SK-N-SH (cell line): ENCODE measurements around the gene TTC39C. TPM values are rescaled to one million over a fixed set of nuclear protein-coding genes. Genes with fewer than 3 reads are reported as not detected.

Source experiments
- CTCF ChIA-PET: fragments of 300-600, 350-600 bp; formaldehyde crosslinking; extraction: SDS; loops from one replicate; lab custom pipeline; 2021; lab: Yijun Ruan, JAX
- POLR2A ChIA-PET: fragments of 350-600 bp; sonication (Branson Sonifier 250); formaldehyde crosslinking; extraction: SDS; loops from one replicate; lab custom pipeline; 2020; ENCODE audit warnings: antibody characterized with exemption, inconsistent platforms; lab: Yijun Ruan, JAX
- DNase-seq: peaks from one replicate; pipeline ENCODE4 v3.0.0; 2012
- H2AFZ ChIP-seq: fragments of 200-600 bp; sonication (generic); 2 replicates; pipeline ENCODE4 v1.8.1; 2016; ENCODE audit warnings: antibody characterized with exemption, mild to moderate bottlenecking, low read depth
- H3F3A ChIP-seq: fragments of 200-600 bp; sonication (generic); replicated peaks from 2 replicates; pipeline ENCODE3; 2016; ENCODE audit warnings: antibody characterized with exemption, mild to moderate bottlenecking; ENCODE audit not compliant: insufficient read depth
- H3K27ac ChIP-seq, 2 experiments: fragments of 200-500 bp in 1 of 2; fragments of 200-600 bp in 1 of 2; sonication (Bioruptor generic) in 1 of 2; sonication (generic), shearing (Covaris generic) in 1 of 2; 2 replicates each; pipeline versions ENCODE4 v1.5.1 to v1.6.1; 2014 to 2016; ENCODE audit warnings: low read depth in 2 of 2, inconsistent platforms in 1 of 2, low read length in 1 of 2, mild to moderate bottlenecking in 1 of 2, mixed read lengths in 1 of 2
- H3K27me3 ChIP-seq: fragments of 200-600 bp; sonication (generic), shearing (Covaris generic); 2 replicates; pipeline ENCODE4 v1.6.1; 2016; ENCODE audit warnings: mixed run types; ENCODE audit not compliant: insufficient read depth
- H3K36me3 ChIP-seq, 2 experiments: fragments of 200-500 bp in 1 of 2; fragments of 200-600 bp in 1 of 2; sonication (Bioruptor generic) in 1 of 2; sonication (generic) in 1 of 2; replicated peaks in 1 of 2; 2 replicates each; pipeline versions ENCODE3 to v1.5.1; 2014 to 2016; ENCODE audit warnings: low read length in 1 of 2, mild to moderate bottlenecking in 1 of 2; ENCODE audit not compliant: insufficient read depth in 2 of 2, control insufficient read depth in 1 of 2
- H3K4me1 ChIP-seq, 2 experiments: fragments of 200-500 bp in 1 of 2; fragments of 200-600 bp in 1 of 2; sonication (Bioruptor generic) in 1 of 2; sonication (generic), shearing (Covaris generic) in 1 of 2; 2 replicates each; pipeline versions ENCODE4 v1.5.1 to v1.6.1; 2014 to 2016; ENCODE audit warnings: low read depth in 1 of 2, low read length in 1 of 2, mixed run types in 1 of 2; ENCODE audit not compliant: insufficient read depth in 2 of 2, control insufficient read depth in 1 of 2
- H3K4me2 ChIP-seq: fragments of 200-600 bp; sonication (generic), shearing (Covaris generic); 2 replicates; pipeline ENCODE4 v1.6.1; 2017; ENCODE audit warnings: mixed run types
- H3K4me3 ChIP-seq, 2 experiments: fragments of 200-500 bp in 1 of 2; fragments of 200-600 bp in 1 of 2; sonication (Bioruptor generic) in 1 of 2; sonication (generic), shearing (Covaris generic) in 1 of 2; 2 replicates each; pipeline versions ENCODE4 v1.5.1 to v1.8.1; 2014 to 2016; ENCODE audit warnings: low read depth in 2 of 2, inconsistent platforms in 1 of 2, low read length in 1 of 2, mild to moderate bottlenecking in 1 of 2, mixed read lengths in 1 of 2, moderate library complexity in 1 of 2
- H3K79me2 ChIP-seq: fragments of 200-600 bp; sonication (generic); 2 replicates; pipeline ENCODE4 v1.8.1; 2017; ENCODE audit warnings: mild to moderate bottlenecking; ENCODE audit not compliant: insufficient read depth
- H3K9ac ChIP-seq: fragments of 200-600 bp; sonication (generic); 2 replicates; pipeline ENCODE4 v1.6.1; 2017; ENCODE audit warnings: mixed run types
- H3K9me2 ChIP-seq: fragments of 200-600 bp; sonication (generic); 2 replicates; pipeline ENCODE4 v1.6.1; 2017; ENCODE audit warnings: mixed run types
- H3K9me3 ChIP-seq: fragments of 200-600 bp; sonication (generic); 2 replicates; pipeline ENCODE4 v1.6.1; 2017; ENCODE audit warnings: mixed run types, mild to moderate bottlenecking, moderate library complexity
- H4K20me1 ChIP-seq: fragments of 200-600 bp; sonication (generic); 2 replicates; pipeline ENCODE4 v1.6.1; 2017; ENCODE audit warnings: mild to moderate bottlenecking, mixed run types; ENCODE audit not compliant: insufficient read depth
- CHD2 ChIP-seq: fragments of 150-350 bp; IDR thresholded peaks from 2 replicates; pipeline ENCODE4 v1.6.1; 2018; ENCODE audit warnings: low read length; ENCODE audit not compliant: partially characterized antibody
- ELF1 ChIP-seq: IDR thresholded peaks from 2 replicates; pipeline ENCODE4 v1.4.0; 2012
- FOSL2 ChIP-seq: IDR thresholded peaks from 2 replicates; pipeline ENCODE4 v1.4.0; 2012; ENCODE audit warnings: low read depth, mild to moderate bottlenecking, moderate library complexity, borderline replicate concordance
- FOXJ3 ChIP-seq: sonication (generic); formaldehyde crosslinking; IDR thresholded peaks from 2 replicates; pipeline ENCODE4 v1.5.1; 2020; ENCODE audit warnings: mild to moderate bottlenecking, missing genetic modification reagents
- GABPA ChIP-seq: IDR thresholded peaks from 2 replicates; pipeline ENCODE4 v1.4.0; 2012; ENCODE audit warnings: low read depth, mild to moderate bottlenecking
- MAX ChIP-seq: IDR thresholded peaks from 2 replicates; pipeline ENCODE4 v1.4.0; 2012; ENCODE audit warnings: low read depth
- MEF2A ChIP-seq: IDR thresholded peaks from 2 replicates; pipeline ENCODE4 v1.4.0; 2012; ENCODE audit warnings: low read depth, borderline replicate concordance
- MXI1 ChIP-seq: IDR thresholded peaks from 2 replicates; pipeline ENCODE4 v1.6.1; 2012; ENCODE audit warnings: mild to moderate bottlenecking, low read depth, low read length, improper control_type of control experiment
- NRF1 ChIP-seq: IDR thresholded peaks from 2 replicates; pipeline ENCODE4 v1.6.1; 2012; ENCODE audit warnings: low read depth, mild to moderate bottlenecking, low read length
- POLR2AphosphoS5 ChIP-seq: IDR thresholded peaks from 2 replicates; pipeline ENCODE4 v1.6.1; 2012; ENCODE audit warnings: low read depth, low read length
- RCOR1 ChIP-seq: fragments of 150-350 bp; IDR thresholded peaks from 2 replicates; pipeline ENCODE4 v1.6.1; 2017; ENCODE audit warnings: antibody characterized with exemption, low read length
- RFX5 ChIP-seq: IDR thresholded peaks from 2 replicates; pipeline ENCODE4 v1.6.1; 2012; ENCODE audit warnings: mild to moderate bottlenecking, improper control_type of control experiment, low read length
- TAF1 ChIP-seq: IDR thresholded peaks from 2 replicates; pipeline ENCODE4 v1.6.1; 2012; ENCODE audit warnings: low read depth, mild to moderate bottlenecking, low read length, moderate library complexity, borderline replicate concordance
- TEAD4 ChIP-seq: IDR thresholded peaks from 2 replicates; pipeline ENCODE4 v1.4.0; 2012; ENCODE audit warnings: mild to moderate bottlenecking, borderline replicate concordance; ENCODE audit not compliant: insufficient read depth
- YY1 ChIP-seq: IDR thresholded peaks from 2 replicates; pipeline ENCODE4 v1.4.0; 2012; ENCODE audit warnings: low read depth, mild to moderate bottlenecking
- ZBTB33 ChIP-seq: IDR thresholded peaks from 2 replicates; pipeline ENCODE4 v1.4.0; 2012; ENCODE audit warnings: low read depth, borderline replicate concordance
- WGBS: methylation state at CpG from one replicate; pipeline ENCODE4 v1.1.6; 2017; ENCODE audit warnings: low lambda C conversion rate; 5-methylcytosine and 5-hydroxymethylcytosine counted together
- polyA plus RNA-seq, 3 experiments: library from polyadenylated mRNA; depleted of rRNA; stranded (reverse); fragments of >200 nt; gene quantifications; 2 replicates each; pipeline ENCODE4 v1.2.3, GENCODE V29; 2012
- TF ChIP-seq, protein P1 (sequence below): fragments of 150-350 bp; IDR thresholded peaks from 2 replicates; pipeline ENCODE4 v1.6.1; 2017; ENCODE audit warnings: antibody characterized with exemption, low read length, low read depth, borderline replicate concordance
- TF ChIP-seq, protein P2 (sequence below): fragments of 150-350 bp; IDR thresholded peaks from 2 replicates; pipeline ENCODE4 v1.6.1; 2016; ENCODE audit warnings: mild to moderate bottlenecking, low read depth, low read length

Gene TTC39C
- polyA plus RNA-seq, 1 of the 3 experiments (the other 2 are of a cell fraction): 8.6 TPM

DNA sequence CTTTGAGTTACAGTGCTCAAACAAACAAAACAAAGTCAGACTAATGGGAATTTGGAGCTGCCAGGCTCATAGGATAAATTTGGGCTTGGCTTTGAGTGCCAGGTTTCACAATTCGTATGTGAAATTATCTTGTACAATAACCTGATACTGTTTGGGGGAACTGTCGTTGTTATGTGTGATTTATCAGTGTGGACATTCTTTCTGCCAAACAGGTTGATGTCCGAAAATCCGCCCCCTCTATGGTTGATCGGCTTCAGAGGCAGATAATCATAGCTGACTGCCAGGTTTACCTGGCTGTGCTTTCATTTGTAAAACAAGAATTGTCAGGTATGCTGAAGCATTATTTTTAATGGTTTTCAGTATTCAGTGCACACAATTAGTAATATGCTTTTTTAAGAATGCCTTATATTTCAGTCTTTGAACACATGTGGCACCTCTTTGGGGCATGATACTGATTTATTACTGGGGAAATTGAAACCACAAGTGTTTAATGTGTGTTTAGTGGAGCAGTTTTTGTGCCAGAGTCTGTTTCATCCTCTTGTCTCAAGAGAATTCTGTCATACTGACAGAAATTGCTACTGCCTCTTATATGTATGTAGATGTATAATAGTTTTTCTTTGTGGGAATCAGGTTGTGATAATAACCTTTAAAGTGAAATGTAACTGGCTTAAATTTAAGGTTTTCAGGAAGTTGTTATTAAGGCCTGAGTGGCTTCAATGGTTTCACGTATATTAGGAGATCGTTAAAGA lies 54.6 kb downstream of the TTC39C start:
- CTCF ChIA-PET: interaction anchor here (1.0 to 1.4 kb wide), 2 partner anchors 12 to 53 kb away, joined by 3 read pairs; no protein-coding TSS in a partner anchor
- Histone ChIP-seq H3K79me2 (no peaks in the 10 kb centered on the region; the same call in 1 of the 2 replicates), H2AFZ (no peak overlapping the region), H3K4me2 (no peak overlapping the region), H3K27me3 (no peaks in the 10 kb centered on the region), H4K20me1 (no peaks in the 10 kb centered on the region), H3K9ac (no peak overlapping the region), H3K36me3 (peaks cover 0 to 12% of the 10 kb centered on the region in 2 experiments), H3K27ac (no peak overlapping the region), H3F3A (no peaks in the 10 kb centered on the region), H3K4me1 (peaks cover 4 to 11% of the 10 kb centered on the region in 2 experiments), H3K9me3 (no peaks in the 10 kb centered on the region), H3K9me2 (no peaks in the 10 kb centered on the region), H3K4me3 (no peak overlapping the region)
- POLR2A ChIA-PET: no interaction called here
- no peak for TF ChIP-seq MEF2A
- no peak for DNase-seq
- 95% methylated on average over 7 of the region's 7 CpGs for WGBS

- Histone ChIP-seq H3K9me3 (no peaks in the 10 kb centered on the region), H3K27me3 (no peaks in the 10 kb centered on the region), H3K36me3 (peaks cover 0 to 12% of the 10 kb centered on the region in 2 experiments), H3K4me3 (no peak overlapping the region), H3F3A (peaks cover 5% of the 10 kb centered on the region), H3K9me2 (no peaks in the 10 kb centered on the region), H3K4me2 (no peak overlapping the region), H2AFZ (no peak overlapping the region), H3K4me1 (peaks cover 7 to 12% of the 10 kb centered on the region in 2 experiments; a peak in 3 of 4 replicates), H4K20me1 (peaks cover 4% of the 10 kb centered on the region; the same call in 1 of the 2 replicates), H3K9ac (no peak overlapping the region), H3K79me2 (no peaks in the 10 kb centered on the region), H3K27ac (no peak overlapping the region)
- POLR2A ChIA-PET: no interaction called here
- TF ChIP-seq, protein P1, sequence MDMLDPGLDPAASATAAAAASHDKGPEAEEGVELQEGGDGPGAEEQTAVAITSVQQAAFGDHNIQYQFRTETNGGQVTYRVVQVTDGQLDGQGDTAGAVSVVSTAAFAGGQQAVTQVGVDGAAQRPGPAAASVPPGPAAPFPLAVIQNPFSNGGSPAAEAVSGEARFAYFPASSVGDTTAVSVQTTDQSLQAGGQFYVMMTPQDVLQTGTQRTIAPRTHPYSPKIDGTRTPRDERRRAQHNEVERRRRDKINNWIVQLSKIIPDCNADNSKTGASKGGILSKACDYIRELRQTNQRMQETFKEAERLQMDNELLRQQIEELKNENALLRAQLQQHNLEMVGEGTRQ: no peak
- 95% methylated on average over 9 of the region's 9 CpGs for WGBS
- CTCF ChIA-PET: no interaction called here
- DNase-seq: no peak
Observed at GRCh38 chr18:24071029-24071428, 56.5 kb downstream of the TTC39C start.

DNA sequence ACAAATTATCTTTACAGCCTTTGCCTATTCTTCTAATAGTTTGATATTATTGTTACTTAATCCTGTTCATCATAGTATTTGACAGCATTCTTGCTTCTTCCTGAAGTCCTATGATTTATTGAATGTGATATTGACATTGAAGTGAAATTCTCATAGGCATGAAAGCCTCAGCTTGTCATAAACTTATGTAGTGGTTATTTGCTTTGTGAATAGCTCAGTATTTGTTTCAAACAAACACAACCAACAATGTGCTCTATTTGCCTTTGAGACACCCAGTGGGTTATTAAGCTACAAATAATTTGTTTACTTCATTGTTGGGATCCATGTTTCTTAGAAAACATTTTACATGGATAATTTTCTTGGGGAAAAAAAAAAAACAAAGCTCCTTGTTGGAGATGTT lies 57.2 kb downstream of the TTC39C start:
- Histone ChIP-seq H3K9me3 (no peaks in the 10 kb centered on the region), H3K36me3 (peaks cover 0 to 9% of the 10 kb centered on the region in 2 experiments), H3K27ac (no peak overlapping the region), H3K4me1 (peaks cover 6% of the 10 kb centered on the region in 2 experiments; a peak in 2 of 4 replicates), H4K20me1 (peaks cover 4% of the 10 kb centered on the region; the same call in 1 of the 2 replicates), H3K9ac (no peak overlapping the region), H3K79me2 (no peaks in the 10 kb centered on the region), H3K27me3 (no peaks in the 10 kb centered on the region), H3K4me3 (no peak overlapping the region), H2AFZ (no peak overlapping the region), H3F3A (peaks cover 9% of the 10 kb centered on the region), H3K9me2 (no peaks in the 10 kb centered on the region), H3K4me2 (no peak overlapping the region)
- POLR2A ChIA-PET: no interaction called here
- CTCF ChIA-PET: no interaction called here
- DNase-seq: no peak
- TF ChIP-seq RFX5: no peak
- no peak for TF ChIP-seq MAX
- TF ChIP-seq NRF1: no peak
- no peak for TF ChIP-seq ELF1
- no peak for TF ChIP-seq POLR2AphosphoS5
- TF ChIP-seq YY1: no peak
- TF ChIP-seq GABPA: no peak
- TF ChIP-seq, protein P2, sequence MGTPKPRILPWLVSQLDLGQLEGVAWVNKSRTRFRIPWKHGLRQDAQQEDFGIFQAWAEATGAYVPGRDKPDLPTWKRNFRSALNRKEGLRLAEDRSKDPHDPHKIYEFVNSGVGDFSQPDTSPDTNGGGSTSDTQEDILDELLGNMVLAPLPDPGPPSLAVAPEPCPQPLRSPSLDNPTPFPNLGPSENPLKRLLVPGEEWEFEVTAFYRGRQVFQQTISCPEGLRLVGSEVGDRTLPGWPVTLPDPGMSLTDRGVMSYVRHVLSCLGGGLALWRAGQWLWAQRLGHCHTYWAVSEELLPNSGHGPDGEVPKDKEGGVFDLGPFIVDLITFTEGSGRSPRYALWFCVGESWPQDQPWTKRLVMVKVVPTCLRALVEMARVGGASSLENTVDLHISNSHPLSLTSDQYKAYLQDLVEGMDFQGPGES: no peak
- TF ChIP-seq TEAD4: no peak
- no peak for TF ChIP-seq TAF1
- TF ChIP-seq MXI1: no peak
- TF ChIP-seq FOXJ3: no peak
- TF ChIP-seq FOSL2: no peak
- TF ChIP-seq ZBTB33: no peak
- TF ChIP-seq RCOR1: no peak
- no peak for TF ChIP-seq CHD2
